GM12875 (cell line): ENCODE measurements around the gene UBP1.

ENCODE experiments used
- H3K4me3 ChIP-seq: one replicate; pipeline ENCODE4 v1.5.1; 2011; ENCODE audit warnings: low read depth, low read length, control low read depth
- TF ChIP-seq, protein P1 (sequence below): IDR thresholded peaks from 2 replicates; pipeline ENCODE4 v1.5.1; 2011; ENCODE audit warnings: low read depth, mild to moderate bottlenecking, control low read depth, inconsistent platforms, low read length, moderate library complexity, borderline replicate concordance; ENCODE audit not compliant: insufficient read depth

Gene UBP1

GRCh38 chr3:33389908-33390307, 50.3 kb downstream of the UBP1 start:
- no peak overlapping the region for H3K4me3 ChIP-seq
- TF ChIP-seq, protein P1, sequence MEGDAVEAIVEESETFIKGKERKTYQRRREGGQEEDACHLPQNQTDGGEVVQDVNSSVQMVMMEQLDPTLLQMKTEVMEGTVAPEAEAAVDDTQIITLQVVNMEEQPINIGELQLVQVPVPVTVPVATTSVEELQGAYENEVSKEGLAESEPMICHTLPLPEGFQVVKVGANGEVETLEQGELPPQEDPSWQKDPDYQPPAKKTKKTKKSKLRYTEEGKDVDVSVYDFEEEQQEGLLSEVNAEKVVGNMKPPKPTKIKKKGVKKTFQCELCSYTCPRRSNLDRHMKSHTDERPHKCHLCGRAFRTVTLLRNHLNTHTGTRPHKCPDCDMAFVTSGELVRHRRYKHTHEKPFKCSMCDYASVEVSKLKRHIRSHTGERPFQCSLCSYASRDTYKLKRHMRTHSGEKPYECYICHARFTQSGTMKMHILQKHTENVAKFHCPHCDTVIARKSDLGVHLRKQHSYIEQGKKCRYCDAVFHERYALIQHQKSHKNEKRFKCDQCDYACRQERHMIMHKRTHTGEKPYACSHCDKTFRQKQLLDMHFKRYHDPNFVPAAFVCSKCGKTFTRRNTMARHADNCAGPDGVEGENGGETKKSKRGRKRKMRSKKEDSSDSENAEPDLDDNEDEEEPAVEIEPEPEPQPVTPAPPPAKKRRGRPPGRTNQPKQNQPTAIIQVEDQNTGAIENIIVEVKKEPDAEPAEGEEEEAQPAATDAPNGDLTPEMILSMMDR: no peak

- TF ChIP-seq, protein P1: no peak
- H3K4me3 ChIP-seq: no peak overlapping the region
Measured at GRCh38 chr3:33388374-33389100, 51.7 kb downstream of the UBP1 start.

DNA sequence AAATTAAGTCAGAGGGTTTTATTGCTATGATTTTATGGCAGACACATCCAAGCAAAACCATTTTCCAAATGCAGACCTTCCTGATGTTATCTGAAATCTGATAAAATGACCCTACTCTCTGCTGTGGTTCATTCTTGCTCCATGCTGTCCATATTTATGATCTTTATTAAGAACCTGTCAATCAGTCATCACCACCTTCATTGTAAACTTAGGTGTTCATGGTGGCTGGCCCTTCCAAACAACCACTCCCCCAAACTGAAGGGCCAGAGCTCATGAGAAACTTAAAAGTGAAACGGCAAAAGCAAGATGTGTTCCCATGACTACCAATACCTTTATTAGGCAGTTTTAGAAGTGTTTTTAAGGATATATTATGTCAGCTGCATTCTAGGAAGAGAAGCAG, 53.6 kb downstream of the UBP1 start:
- H3K4me3 ChIP-seq: no peak overlapping the region
- TF ChIP-seq, protein P1: no peak

- no peak overlapping the region for H3K4me3 ChIP-seq
- TF ChIP-seq, protein P1: no peak
Measured at GRCh38 chr3:33385423-33385822, 54.8 kb downstream of the UBP1 start.

GRCh38 chr3:33383951-33384350, 56.3 kb downstream of the UBP1 start:
- H3K4me3 ChIP-seq: no peak overlapping the region
- TF ChIP-seq, protein P1: no peak

- TF ChIP-seq, protein P1: no peak
- no peak overlapping the region for H3K4me3 ChIP-seq
Measured at GRCh38 chr3:33380653-33381052, 59.6 kb downstream of the UBP1 start.

GRCh38 chr3:33377931-33378330, 62.3 kb downstream of the UBP1 start:
- H3K4me3 ChIP-seq: no peak overlapping the region
- TF ChIP-seq, protein P1: no peak
